Activated T-cell treated with anti-CD3 and anti-CD28 coated beads for 1 hour (primary cell): Measurements from ENCODE around the gene RBM47.
"Not testable (repeated sequence)": the region's sequence is repeated elsewhere in the genome, so short reads cannot be mapped to it uniquely, and the experiment has no call there.

Experiments
- DNase-seq: peaks from one replicate; pipeline ENCODE4 v3.0.0-alpha.2; 2020; ENCODE audit warnings: low read depth

Gene RBM47

DNA sequence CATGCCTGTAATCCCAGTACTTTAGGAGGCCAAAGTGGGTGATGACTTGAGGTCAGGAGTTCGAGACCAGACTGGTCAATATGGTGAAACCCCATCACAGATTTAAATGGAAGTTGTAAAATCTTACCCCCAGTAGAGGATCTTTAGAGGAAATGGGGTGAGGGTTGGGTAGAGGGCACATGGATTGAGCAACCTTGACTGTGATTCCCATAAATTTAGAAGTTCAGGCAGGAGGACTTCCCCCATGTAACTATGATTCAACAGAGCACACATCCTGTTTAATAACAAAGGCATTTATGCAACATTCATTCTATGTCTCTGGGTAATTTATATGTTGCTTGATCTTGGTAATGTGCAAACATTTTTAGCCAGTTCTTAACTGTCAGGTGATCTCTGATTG lies 143.1 kb downstream of the RBM47 start:
- no peak for DNase-seq

GRCh38 chr4:40484346-40485090 lies 145.1 kb downstream of the RBM47 start:
- DNase-seq = no peak

GRCh38 chr4:40482985-40483647 lies 146.5 kb downstream of the RBM47 start:
- DNase-seq = no peak

DNA sequence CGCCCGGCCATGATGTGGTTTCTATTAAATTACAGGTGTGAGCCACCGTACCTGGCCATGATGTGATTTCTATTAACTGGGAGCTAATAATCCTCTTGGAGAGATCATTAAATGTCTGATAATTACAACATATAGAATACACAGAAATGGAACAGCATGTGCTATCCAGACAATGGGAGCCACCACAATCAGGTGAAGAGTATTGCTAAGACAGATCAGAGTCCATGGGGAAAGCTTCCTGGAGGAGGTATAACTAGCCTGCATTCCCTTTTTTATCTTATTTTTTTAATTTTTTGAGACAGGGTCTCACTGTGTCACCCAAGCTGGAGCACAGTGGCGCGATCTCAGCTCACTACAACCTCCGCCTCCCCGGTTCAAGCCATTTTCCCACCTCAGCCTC lies 147.7 kb downstream of the RBM47 start:
- no peak for DNase-seq

GRCh38 chr4:40480291-40480690 lies 149.4 kb downstream of the RBM47 start:
- no peak for DNase-seq

GRCh38 chr4:40479378-40479777 lies 150.3 kb downstream of the RBM47 start:
- no peak for DNase-seq

DNA sequence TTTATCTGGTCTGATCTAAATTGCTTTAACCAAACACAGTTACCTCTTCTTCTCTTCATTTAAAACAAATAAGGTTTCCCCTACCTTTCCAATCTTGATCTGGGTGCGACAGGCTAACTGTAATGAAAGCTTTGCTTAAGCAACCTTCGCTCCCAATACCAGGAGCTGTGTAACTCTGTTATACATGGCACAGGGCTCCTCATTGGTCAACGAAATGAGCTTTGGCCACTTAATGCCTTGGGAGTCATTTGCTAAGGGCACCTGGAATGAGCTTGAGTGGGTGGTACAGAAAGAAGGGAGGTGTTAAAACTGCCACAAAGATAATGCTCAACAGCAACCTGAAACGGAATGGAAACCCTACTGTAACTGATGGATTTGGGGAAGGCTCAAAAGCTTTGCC lies 154.1 kb downstream of the RBM47 start:
- no peak for DNase-seq

DNA sequence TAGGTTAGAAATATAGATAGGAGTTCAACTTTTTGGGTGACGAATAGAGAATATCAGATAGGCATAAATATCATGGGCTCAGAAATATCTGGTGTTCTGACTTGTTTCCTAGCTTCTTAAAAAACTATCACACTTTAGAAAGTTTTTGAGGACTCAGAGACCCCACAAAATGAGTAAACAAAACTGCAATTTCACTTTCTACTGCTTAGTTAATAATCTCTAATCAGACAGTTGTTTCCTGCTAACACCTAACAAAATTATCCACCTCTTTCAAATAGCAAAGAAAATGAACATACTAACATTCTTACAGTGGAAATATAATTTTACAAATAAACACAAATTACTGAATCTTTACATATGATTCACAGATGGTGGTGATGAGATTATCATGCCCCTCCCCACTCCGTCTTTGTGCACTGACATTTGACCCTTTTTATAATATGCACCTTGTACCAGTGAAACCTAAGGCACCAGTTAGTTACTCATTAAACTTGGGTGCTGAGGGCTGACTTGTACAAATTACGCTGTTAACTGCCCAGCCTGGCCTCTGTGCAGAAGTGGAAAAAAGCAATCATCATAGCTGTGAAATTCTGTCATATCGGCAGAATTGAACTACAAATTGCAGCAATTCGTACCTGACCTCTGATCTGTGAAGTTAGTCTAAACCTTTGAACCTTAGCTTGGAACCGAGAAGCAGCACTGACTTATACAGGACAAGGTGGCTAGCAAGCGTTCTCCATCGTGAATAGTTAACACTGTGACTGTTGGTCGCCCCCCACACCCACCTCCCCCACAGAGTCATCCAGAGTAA lies 155.9 kb downstream of the RBM47 start:
- DNase-seq = no peak

DNA sequence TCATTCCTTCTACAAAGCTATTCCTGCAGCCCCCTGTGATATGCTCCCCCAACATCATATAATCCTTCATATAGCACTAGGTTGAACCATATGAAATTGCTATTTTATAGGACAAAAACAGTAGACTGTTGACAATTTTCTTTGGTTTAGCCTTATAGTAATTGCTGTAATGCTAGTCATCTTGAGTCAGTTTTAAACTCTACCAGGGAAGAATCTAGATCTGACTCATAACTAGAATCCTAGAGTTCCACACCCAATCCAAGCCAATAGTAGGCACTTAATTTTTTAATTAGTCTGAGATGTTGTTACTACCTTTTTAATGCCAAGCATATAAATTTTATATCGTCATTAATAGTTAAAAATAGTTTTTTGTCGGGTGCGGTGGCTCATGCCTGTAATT lies 157.7 kb downstream of the RBM47 start:
- DNase-seq = no peak

DNA sequence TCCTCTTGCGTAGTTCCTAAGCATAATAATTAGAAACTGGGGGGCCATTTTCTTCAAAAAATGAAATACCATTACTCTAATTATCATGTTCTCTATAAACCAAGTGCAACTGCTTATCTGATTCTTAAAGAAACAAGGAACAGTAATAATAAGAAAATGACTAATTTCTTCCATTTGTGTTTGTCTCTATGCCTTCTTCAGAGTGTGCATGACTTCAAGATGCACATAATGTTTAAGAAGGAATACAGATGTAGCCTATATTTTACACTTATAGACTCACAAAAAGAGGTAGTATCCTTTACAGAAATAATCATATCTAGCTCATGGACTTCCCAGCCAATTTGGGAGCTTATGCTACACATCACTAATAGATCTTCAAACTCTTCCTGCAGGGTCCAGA lies 162.9 kb downstream of the RBM47 start:
- no peak for DNase-seq

DNA sequence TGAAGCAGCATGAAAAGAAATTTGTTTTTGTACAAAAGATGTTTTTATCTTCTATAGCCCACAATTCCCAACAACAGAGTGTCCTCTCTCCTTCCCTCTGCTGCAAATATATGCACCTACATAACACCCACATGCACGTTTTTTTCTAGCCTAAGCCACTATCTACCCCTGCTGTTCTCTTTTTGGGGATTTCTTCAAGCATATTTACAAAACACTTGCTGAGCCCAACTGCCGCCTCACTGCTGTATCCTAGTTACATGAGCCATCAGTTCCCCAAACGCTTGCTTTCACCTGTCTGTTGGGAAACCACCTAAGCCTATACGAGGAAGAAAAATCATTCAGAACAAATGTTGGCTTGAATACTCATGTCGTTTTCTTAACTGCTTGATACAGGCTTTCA lies 167.3 kb downstream of the RBM47 start:
- DNase-seq = no peak

DNA sequence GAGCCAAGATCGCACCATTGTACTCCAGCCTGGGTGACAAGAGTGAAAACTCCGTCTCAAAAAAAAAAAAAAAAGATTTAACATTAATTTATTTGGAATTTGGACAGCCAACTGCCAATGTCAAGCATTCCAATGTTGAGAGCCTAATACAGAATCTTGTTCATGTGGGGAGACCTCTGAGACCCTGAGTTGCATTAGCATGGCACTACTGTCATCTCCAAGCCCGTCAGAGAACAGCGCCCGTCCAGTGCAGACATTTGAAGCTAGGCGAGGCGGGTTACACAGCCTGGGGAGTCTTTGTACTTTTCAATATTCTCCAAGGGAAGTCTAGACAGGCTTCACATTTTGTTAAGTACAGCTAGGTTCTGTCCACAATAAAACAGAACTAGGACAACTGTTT lies 167.8 kb downstream of the RBM47 start:
- DNase-seq = no peak

GRCh38 chr4:40461062-40461461 lies 168.6 kb downstream of the RBM47 start:
- no peak for DNase-seq

- DNase-seq = no peak
Observed at GRCh38 chr4:40458683-40459082, 171.0 kb downstream of the RBM47 start.

DNA sequence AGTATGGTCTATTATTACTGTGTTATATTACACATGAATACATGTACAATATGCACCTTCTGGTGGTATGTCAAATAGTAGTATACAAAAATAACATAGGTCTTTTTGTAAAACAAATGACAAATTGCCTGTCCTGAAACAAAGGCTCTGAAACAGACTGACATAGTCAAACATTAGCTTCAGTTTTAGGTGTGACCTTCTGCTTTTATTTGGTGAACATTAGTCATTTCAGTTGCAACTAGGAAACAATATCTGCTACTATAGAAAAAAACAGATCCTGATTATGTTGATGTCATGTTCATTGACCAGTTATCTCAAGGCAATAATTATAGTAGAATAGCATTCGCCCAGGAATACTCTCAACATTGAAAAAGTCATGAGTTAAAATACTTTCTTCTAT lies 171.6 kb downstream of the RBM47 start:
- no peak for DNase-seq

GRCh38 chr4:40455340-40455902 lies 174.2 kb downstream of the RBM47 start:
- DNase-seq = no peak

- DNase-seq = no peak
Observed at GRCh38 chr4:40454816-40455215, 174.8 kb downstream of the RBM47 start.

DNA sequence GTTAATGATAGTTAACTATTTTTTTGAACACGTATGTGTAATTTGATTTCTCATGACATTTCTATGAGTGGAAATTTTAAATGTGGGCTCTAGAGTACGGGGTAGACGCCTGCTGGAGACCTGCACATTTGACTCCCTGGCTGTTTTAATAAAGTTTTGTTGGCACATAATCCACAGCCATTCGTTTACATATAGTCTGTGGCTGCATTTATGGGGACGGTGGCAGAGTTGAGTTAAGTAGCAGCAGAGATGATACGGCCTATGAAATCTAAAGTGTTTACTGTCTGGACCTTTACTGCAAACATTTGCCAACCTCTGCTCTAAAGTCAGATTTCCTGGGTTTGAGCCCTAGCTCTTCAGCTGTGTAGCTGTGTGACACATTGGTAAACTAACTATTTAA lies 175.8 kb downstream of the RBM47 start:
- no peak for DNase-seq

DNA sequence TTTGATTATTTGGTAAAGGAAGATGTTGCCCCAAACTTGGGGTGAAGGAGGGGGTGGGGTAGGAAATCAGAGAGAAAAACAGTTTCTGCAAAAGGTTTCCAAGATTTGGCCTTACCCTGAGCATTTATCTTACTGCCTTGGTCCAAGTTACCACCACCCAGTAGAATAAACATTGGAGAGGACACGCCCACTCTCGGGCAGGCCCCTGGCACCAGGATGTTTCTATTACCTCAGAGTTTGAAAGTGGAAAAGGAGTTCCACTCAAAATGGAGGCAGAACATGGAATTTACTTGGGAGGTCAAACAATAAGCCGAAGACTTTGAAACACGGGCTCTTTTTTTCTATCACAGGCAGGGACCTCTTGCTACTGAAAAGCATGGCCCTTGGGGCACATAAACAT lies 180.8 kb downstream of the RBM47 start:
- no peak for DNase-seq

- no peak for DNase-seq
Observed at GRCh38 chr4:40446839-40447238, 182.8 kb downstream of the RBM47 start.

DNA sequence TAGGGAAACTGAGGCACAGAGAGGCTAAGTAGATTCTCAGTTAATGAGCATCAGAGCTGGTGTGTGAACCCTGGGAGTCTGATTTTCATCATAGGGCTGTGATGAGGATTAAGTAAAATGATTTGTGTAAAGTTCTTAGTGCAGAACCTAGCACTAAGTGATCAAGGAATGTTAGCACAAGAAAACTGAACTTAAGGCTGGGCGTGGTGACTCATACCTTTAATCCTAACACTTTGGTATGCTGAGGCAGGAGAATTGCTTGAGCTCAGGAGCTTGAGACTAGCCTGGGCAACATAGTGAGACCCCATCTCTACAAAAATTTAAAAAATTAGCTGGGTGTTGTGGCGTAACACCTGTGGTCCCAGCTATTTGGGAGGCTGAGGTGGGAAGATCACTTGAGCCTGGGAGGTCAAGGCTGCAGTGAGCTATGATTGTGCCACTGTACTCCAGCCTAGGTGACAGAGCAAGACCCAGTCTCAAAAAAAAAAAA lies 183.4 kb downstream of the RBM47 start:
- not testable (repeated sequence) for DNase-seq

DNA sequence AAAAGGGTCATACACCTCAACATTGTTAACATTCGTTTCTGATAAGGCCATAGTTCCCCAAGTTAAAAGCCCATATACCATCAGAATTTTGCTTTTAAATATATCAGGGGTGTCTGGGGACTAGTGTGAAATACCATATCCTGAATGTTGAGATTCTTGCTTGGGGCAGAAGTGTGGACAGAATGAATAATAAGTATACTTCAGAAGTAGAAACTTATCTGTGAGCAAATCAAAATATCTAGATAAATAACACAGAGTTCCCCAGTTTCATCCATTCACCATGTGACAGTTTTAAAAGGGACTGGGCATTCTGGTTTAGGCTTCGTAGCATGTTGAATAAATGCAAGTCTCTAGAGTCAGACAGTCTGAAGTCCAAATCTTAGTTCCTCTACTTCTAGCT lies 184.0 kb downstream of the RBM47 start:
- no peak for DNase-seq

DNA sequence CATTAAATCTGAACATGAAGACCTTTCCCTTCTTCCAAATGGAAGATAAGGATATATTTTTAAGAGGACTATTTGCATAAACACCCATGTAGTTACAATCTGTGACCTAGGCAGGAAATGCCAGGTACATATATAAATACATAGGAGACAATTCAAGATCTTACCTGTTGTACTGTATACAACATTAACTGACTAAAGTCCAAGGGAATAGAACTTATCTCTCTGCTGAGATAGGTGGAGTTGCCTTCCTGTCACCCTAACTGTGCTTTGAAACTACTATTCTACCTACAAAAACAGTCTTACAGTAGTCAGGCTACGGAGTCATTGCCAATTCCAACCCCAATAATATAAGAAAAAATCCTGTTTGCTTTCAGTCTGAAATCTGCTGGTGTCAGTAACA lies 188.2 kb downstream of the RBM47 start:
- no peak for DNase-seq
